ENCODE measurements around the gene NTHL1. TPM values are rescaled to one million over a fixed set of nuclear protein-coding genes. Genes with fewer than 3 reads are reported as not detected.
A peak's percentile ranks its signal among the peaks of the same experiment; 100 is the strongest.

NTHL1 gene
- total RNA-seq, 4 donors from 2014 or later, result 22.8 to 56.7 (median 28.1) TPM

DNA sequence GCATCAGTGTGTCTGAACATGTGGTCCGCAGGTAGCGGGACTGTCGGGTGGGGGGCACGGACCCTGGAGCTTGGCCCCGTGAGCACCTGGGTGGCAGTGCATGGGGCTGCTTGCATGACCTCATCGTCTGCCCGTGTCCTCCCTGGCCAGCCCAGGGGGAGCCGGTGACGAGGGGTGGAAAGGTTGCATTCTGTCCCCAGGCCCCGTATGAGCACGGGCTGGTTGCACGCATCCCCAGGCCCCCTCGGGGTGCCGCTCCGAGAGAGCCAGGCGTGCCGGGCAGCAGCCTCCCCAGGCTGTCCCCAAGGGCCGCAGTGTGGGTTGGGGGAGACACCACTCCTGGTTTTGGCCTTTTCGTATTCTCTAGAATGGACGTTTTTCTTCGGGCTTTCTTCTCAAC is 30.1 kb upstream of the NTHL1 start:
- Histone ChIP-seq H3K36me3 (peaks cover 4 to 100% (median 19%) of the 10 kb centered on the region in 3 donors), H3K4me3 (no peak overlapping the region)
- 87 to 90% methylated on average over 21 of the region's 21 CpGs for WGBS, 2 donors

DNA sequence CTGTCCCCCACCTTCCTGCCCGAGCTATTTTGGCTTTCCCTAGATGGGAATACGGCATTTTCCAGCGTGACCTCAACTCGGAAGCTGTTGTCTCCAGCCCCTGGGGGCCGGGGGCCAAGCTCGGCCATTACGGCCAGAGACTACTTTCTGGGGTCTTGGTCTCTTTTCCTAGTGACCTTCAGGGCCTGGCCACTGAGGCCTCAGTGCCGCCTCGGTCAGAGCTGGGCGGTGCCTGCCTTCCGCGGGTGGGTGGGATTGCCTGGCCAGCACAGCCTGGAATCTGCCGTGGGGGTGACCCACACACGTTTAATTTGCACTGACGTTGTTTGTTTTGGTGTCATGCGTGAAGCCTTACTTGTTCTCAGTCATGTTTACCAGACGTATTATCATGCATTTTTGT is 29.4 kb upstream of the NTHL1 start:
- Histone ChIP-seq H3K4me1 (peaks cover 0 to 2% (median 0%) of the 10 kb centered on the region in 4 donors), H3K27me3 (no peaks in the 10 kb centered on the region), H3K27ac (peak overlapping the region in 1 of 4 donors; percentile 5), H3K4me3 (no peak overlapping the region), H3K36me3 (peaks cover 4 to 100% (median 21%) of the 10 kb centered on the region in 3 donors), H3K9me3 (no peaks in the 10 kb centered on the region)
- WGBS, 2 donors, result 84 to 85% methylated on average over 17 of the region's 17 CpGs
- TF ChIP-seq, protein P1, sequence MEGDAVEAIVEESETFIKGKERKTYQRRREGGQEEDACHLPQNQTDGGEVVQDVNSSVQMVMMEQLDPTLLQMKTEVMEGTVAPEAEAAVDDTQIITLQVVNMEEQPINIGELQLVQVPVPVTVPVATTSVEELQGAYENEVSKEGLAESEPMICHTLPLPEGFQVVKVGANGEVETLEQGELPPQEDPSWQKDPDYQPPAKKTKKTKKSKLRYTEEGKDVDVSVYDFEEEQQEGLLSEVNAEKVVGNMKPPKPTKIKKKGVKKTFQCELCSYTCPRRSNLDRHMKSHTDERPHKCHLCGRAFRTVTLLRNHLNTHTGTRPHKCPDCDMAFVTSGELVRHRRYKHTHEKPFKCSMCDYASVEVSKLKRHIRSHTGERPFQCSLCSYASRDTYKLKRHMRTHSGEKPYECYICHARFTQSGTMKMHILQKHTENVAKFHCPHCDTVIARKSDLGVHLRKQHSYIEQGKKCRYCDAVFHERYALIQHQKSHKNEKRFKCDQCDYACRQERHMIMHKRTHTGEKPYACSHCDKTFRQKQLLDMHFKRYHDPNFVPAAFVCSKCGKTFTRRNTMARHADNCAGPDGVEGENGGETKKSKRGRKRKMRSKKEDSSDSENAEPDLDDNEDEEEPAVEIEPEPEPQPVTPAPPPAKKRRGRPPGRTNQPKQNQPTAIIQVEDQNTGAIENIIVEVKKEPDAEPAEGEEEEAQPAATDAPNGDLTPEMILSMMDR (IDR thresholded peaks at IDR 0.05), result no peak
- TF ChIP-seq POLR2A (IDR thresholded peaks at IDR 0.05), result no peak
- DNase-seq (ENCODE audit: low spot score in 2 of 2), result no peak

More for the DNA sequence above, 30.1 kb upstream of the NTHL1 start:
- Histone ChIP-seq H3K27ac (no peak overlapping the region), H3K4me1 (peaks cover 0 to 8% (median 0%) of the 10 kb centered on the region in 4 donors), H3K27me3 (no peaks in the 10 kb centered on the region), H3K9me3 (no peaks in the 10 kb centered on the region)
- TF ChIP-seq, protein P1 (IDR thresholded peaks at IDR 0.05), result no peak
- TF ChIP-seq EP300 (IDR thresholded peaks at IDR 0.05) (no peak), POLR2A (IDR thresholded peaks at IDR 0.05) (no peak)
- DNase-seq (ENCODE audit: low spot score in 2 of 2), result no peak

DNA sequence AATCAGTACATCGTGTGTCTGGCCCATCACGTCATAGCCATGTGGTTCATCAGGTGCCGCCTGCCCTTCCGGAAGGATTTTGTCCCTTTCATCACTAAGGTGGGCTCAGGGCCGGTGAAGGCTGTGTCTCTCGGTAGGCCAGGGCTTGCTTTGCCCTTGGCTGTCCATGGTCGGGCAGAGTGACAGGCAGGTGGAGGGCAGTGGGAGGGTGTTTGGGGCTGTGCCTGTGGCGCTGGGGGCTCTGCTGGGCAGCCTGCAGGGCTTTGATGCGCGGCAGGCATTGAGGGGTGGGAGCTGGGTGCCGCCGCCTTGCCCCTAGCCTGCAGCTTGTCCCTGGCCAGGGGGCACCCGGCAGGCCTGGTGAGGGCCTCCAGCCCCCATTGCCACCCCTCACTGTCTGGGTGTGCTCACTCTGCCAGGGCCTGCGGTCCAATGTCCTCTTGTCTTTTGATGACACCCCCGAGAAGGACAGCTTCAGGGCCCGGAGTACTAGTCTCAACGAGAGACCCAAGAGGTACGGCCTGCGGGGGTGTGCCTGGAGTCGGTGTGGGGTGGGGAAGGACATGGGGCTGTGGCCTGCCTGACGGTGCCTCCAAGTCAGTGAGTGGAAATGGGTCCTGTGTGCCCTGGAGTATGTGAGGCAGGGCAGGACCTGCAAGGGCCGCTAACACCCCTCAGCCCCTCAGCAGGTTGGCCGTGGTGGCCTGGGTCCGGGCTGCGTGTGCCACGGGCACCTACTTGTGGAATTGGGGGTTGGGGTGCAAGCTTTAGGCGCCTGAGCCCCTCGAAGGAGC is 28.6 kb upstream of the NTHL1 start:
- H3K4me3 ChIP-seq, result no peak overlapping the region
- no peaks in the 10 kb centered on the region for H3K4me1 ChIP-seq
- no peaks in the 10 kb centered on the region for H3K9me3 ChIP-seq
- H3K36me3 ChIP-seq, result peaks cover 4 to 100% (median 21%) of the 10 kb centered on the region in 3 donors
- no peaks in the 10 kb centered on the region for H3K27me3 ChIP-seq
- TF ChIP-seq EP300 (IDR thresholded peaks at IDR 0.05) (no peak), POLR2A (IDR thresholded peaks at IDR 0.05) (no peak)
- TF ChIP-seq, protein P1 (IDR thresholded peaks at IDR 0.05), result no peak
- DNase-seq (ENCODE audit: low spot score in 2 of 2), result no peak
- 89 to 92% methylated on average over 18 to 27 of the region's 28 CpGs for WGBS, 2 donors
- H3K27ac ChIP-seq, result peak overlapping the region in 1 of 4 donors; percentile 5

DNA sequence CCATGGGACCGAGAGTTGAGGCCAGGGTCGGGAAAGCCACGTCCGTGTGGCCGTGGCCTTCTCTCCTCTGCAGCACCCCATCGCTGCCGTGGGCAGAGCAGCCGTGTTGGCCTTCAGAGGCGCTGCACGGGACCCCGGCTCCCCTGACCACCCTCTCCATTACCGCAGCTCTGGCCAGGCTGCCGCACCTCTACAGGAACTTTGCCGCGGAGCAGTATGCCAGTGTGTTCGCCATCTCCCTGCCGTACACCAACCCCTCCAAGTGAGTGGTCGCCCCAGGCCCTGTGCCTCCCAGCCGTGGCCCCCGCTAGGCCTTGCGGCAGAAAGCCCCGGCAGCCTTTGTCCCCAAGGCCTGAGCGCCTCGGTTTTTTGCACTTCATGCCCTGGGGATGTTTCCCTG is 28.0 kb upstream of the NTHL1 start:
- H3K4me3 ChIP-seq, result no peak overlapping the region

DNA sequence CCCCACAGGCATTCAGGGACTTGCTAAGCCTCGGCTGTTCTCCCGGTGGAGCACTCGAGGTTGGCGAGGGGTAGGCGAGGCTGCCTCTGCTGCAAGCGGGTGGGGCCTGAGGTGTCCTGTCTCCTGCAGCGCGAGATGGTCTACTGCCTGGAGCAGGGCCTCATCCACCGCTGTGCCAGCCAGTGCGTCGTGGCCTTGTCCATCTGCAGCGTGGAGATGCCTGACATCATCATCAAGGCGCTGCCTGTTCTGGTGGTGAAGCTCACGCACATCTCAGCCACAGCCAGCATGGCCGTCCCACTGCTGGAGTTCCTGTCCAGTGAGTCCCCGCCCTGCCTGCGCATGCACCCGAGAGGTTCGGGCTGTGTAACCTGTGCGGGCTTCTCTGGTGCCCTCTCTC is 26.4 kb upstream of the NTHL1 start:
- Histone ChIP-seq H3K27me3 (no peaks in the 10 kb centered on the region), H3K4me3 (no peak overlapping the region), H3K9me3 (no peaks in the 10 kb centered on the region), H3K27ac (no peak overlapping the region), H3K36me3 (peaks cover 4 to 99% (median 24%) of the 10 kb centered on the region in 3 donors), H3K4me1 (no peaks in the 10 kb centered on the region)
- no peak for DNase-seq (ENCODE audit: low spot score in 2 of 2)
- TF ChIP-seq POLR2A (IDR thresholded peaks at IDR 0.05) (no peak), EP300 (IDR thresholded peaks at IDR 0.05) (no peak)
- TF ChIP-seq, protein P1 (IDR thresholded peaks at IDR 0.05), result no peak
- WGBS, 2 donors, result 93% methylated on average over 12 to 16 of the region's 20 CpGs

More for the DNA sequence above, 28.0 kb upstream of the NTHL1 start:
- TF ChIP-seq, protein P1 (IDR thresholded peaks at IDR 0.05), result no peak
- no peak for TF ChIP-seq EP300 (IDR thresholded peaks at IDR 0.05)
- TF ChIP-seq POLR2A (IDR thresholded peaks at IDR 0.05), result no peak
- WGBS, 2 donors, result 90 to 92% methylated on average over 24 of the region's 24 CpGs
- Histone ChIP-seq H3K9me3 (no peaks in the 10 kb centered on the region), H3K27me3 (no peaks in the 10 kb centered on the region), H3K4me1 (no peaks in the 10 kb centered on the region), H3K27ac (no peak overlapping the region), H3K36me3 (peaks cover 4 to 100% (median 23%) of the 10 kb centered on the region in 3 donors)
- no peak for DNase-seq (ENCODE audit: low spot score in 2 of 2)
